ENCODE data around the gene SLC6A18. TPM values are rescaled to one million over a fixed set of nuclear protein-coding genes. Genes with fewer than 3 reads are reported as not detected.

SLC6A18 gene
- total RNA-seq, 1 donor from 2014 or later: not detected

DNA sequence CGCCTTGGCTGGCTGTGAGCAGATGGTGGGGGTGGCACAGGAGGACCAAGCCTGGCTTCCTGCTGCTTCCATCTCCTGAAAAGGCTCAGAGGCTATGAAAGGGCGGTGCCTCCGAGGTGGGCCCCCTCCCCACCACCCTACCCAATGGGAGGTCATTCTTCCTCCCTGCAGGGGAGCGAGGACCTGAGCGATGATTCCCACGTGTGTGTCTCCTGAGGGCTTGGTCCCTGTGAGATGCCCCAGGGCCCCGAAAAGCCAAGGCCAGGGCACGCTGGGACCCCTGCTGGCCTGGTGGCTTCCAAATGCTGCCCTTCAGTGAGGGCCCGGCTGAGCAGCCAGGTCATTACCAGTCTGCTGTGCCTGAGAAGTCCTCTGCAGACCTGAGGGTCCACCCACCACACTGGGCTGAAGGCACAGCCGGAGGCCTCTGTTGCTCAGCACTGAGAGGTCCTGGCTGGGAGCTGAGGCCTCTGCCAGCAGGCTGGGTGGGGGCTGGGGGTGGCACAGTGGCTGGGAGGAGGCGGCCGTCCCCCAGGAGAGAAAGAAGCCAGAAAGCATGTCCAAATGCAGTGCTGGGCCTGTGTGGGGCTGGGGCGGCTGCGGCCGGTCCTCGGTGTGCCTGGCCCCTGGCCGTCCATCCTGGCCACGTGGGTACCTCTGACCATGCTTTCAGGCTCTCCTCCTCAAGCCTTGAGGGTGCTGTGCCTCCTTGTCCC lies 37.8 kb upstream of the SLC6A18 start:
- no peaks in the 10 kb centered on the region for H3K36me3 ChIP-seq
- H3K27ac ChIP-seq: no peak overlapping the region
- no peak for DNase-seq (ENCODE audit: extremely low spot score in 2 of 2)
- H3K9me3 ChIP-seq: no peaks in the 10 kb centered on the region
- intact Hi-C loops (cut with DNase I): no loop called here
- no peaks in the 10 kb centered on the region for H3K27me3 ChIP-seq
- H3K4me1 ChIP-seq: no peaks in the 10 kb centered on the region
- TF ChIP-seq POLR2AphosphoS5 (IDR thresholded peaks at IDR 0.05; ENCODE audit: insufficient read depth in 1 of 2, low read depth in 1 of 2) (no peak), POLR2A (IDR thresholded peaks at IDR 0.05) (no peak)
- TF ChIP-seq, protein P1, sequence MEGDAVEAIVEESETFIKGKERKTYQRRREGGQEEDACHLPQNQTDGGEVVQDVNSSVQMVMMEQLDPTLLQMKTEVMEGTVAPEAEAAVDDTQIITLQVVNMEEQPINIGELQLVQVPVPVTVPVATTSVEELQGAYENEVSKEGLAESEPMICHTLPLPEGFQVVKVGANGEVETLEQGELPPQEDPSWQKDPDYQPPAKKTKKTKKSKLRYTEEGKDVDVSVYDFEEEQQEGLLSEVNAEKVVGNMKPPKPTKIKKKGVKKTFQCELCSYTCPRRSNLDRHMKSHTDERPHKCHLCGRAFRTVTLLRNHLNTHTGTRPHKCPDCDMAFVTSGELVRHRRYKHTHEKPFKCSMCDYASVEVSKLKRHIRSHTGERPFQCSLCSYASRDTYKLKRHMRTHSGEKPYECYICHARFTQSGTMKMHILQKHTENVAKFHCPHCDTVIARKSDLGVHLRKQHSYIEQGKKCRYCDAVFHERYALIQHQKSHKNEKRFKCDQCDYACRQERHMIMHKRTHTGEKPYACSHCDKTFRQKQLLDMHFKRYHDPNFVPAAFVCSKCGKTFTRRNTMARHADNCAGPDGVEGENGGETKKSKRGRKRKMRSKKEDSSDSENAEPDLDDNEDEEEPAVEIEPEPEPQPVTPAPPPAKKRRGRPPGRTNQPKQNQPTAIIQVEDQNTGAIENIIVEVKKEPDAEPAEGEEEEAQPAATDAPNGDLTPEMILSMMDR (IDR thresholded peaks at IDR 0.05): no peak
- no peak overlapping the region for H3K4me3 ChIP-seq

- no peaks in the 10 kb centered on the region for H3K27me3 ChIP-seq
- no peaks in the 10 kb centered on the region for H3K9me3 ChIP-seq
- H3K4me1 ChIP-seq: no peaks in the 10 kb centered on the region
- no peaks in the 10 kb centered on the region for H3K36me3 ChIP-seq
- H3K4me3 ChIP-seq: no peak overlapping the region
- no peak for DNase-seq (ENCODE audit: extremely low spot score in 2 of 2)
- intact Hi-C loops (cut with DNase I): no loop called here
- TF ChIP-seq POLR2A (IDR thresholded peaks at IDR 0.05) (no peak), POLR2AphosphoS5 (IDR thresholded peaks at IDR 0.05; ENCODE audit: insufficient read depth in 1 of 2, low read depth in 1 of 2) (no peak)
- TF ChIP-seq, protein P1 (IDR thresholded peaks at IDR 0.05): no peak
- H3K27ac ChIP-seq: no peak overlapping the region
Observed at GRCh38 chr5:1187950-1188334, 37.2 kb upstream of the SLC6A18 start.

DNA sequence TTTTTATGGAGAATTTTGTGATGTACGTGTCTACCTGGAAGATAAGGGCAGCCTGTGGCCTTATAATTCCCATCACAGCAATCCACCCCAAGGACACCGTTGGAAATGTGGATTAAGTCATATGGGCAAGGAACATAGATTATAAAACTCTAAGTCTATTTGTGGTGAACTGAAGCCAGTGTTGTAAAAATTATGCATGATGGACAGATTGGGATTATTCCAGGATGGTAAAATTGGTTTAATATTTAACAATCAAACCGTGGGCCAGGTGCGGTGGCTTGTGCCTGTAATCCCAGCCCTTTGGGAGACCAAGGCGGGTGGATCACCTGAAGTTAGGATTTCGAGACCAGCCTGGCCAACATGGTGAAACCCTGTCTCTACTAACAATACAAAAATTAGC lies 36.7 kb upstream of the SLC6A18 start:
- TF ChIP-seq POLR2AphosphoS5 (IDR thresholded peaks at IDR 0.05; ENCODE audit: insufficient read depth in 1 of 2, low read depth in 1 of 2): no peak
- no peak for TF ChIP-seq POLR2A (IDR thresholded peaks at IDR 0.05)
- TF ChIP-seq, protein P1 (IDR thresholded peaks at IDR 0.05): no peak
- H3K36me3 ChIP-seq: no peaks in the 10 kb centered on the region
- no peak for DNase-seq (ENCODE audit: extremely low spot score in 2 of 2)
- H3K9me3 ChIP-seq: no peaks in the 10 kb centered on the region
- no peak overlapping the region for H3K4me3 ChIP-seq
- H3K4me1 ChIP-seq: no peaks in the 10 kb centered on the region
- intact Hi-C loops (cut with DNase I): no loop called here
- H3K27ac ChIP-seq: no peak overlapping the region
- no peaks in the 10 kb centered on the region for H3K27me3 ChIP-seq

- H3K27me3 ChIP-seq: no peaks in the 10 kb centered on the region
Observed at GRCh38 chr5:1189269-1189668, 35.9 kb upstream of the SLC6A18 start.

GRCh38 chr5:1190278-1190677 lies 34.9 kb upstream of the SLC6A18 start:
- no peaks in the 10 kb centered on the region for H3K27me3 ChIP-seq
- H3K36me3 ChIP-seq: no peaks in the 10 kb centered on the region
- intact Hi-C loops (cut with DNase I): no loop called here
- H3K9me3 ChIP-seq: no peaks in the 10 kb centered on the region
- H3K4me3 ChIP-seq: no peak overlapping the region
- TF ChIP-seq POLR2AphosphoS5 (IDR thresholded peaks at IDR 0.05; ENCODE audit: insufficient read depth in 1 of 2, low read depth in 1 of 2): no peak
- no peak for TF ChIP-seq POLR2A (IDR thresholded peaks at IDR 0.05)
- TF ChIP-seq, protein P1 (IDR thresholded peaks at IDR 0.05): no peak
- DNase-seq (ENCODE audit: extremely low spot score in 2 of 2): no peak
- H3K4me1 ChIP-seq: no peaks in the 10 kb centered on the region
- H3K27ac ChIP-seq: no peak overlapping the region

More at GRCh38 chr5:1189269-1189668, 35.9 kb upstream of the SLC6A18 start:
- no peaks in the 10 kb centered on the region for H3K36me3 ChIP-seq
- DNase-seq (ENCODE audit: extremely low spot score in 2 of 2): no peak
- no peak overlapping the region for H3K27ac ChIP-seq
- TF ChIP-seq POLR2A (IDR thresholded peaks at IDR 0.05): no peak
- no peak for TF ChIP-seq POLR2AphosphoS5 (IDR thresholded peaks at IDR 0.05; ENCODE audit: insufficient read depth in 1 of 2, low read depth in 1 of 2)
- TF ChIP-seq, protein P1 (IDR thresholded peaks at IDR 0.05): no peak
- no peak overlapping the region for H3K4me3 ChIP-seq
- no peaks in the 10 kb centered on the region for H3K9me3 ChIP-seq
- H3K4me1 ChIP-seq: no peaks in the 10 kb centered on the region
- intact Hi-C loops (cut with DNase I): no loop called here

Measured in vagina (tissue), 2 donors.